ENCODE data around the gene RPL35A. TPM values are rescaled to one million over a fixed set of nuclear protein-coding genes. Genes with fewer than 3 reads are reported as not detected.

RPL35A gene
- total and polyA plus RNA-seq, 2 of the 8 experiments (the other 6 are each of a cell fraction or from before 2014, with no cell fraction given): 695 to 1,393 TPM

GRCh38 chr3:197913641-197914380 lies 36.2 kb upstream of the RPL35A start:
- H3K23ac ChIP-seq (ENCODE audit: insufficient read length): no peak overlapping the region
- ChIA-PET CTCF (ENCODE audit: partially characterized antibody) (interaction anchor here (1.4 to 7.0 kb wide), 5 partner anchors 10 to 29 kb away, joined by 4 to 22 read pairs (median 7); no protein-coding TSS in a partner anchor), POLR2A (ENCODE audit: partially characterized antibody) (interaction anchor here (0.9 to 2.3 kb wide), 6 partner anchors 21 to 59 kb away, joined by 3 to 11 read pairs (median 5); partner anchors contain the start of gene RPL35A)
- peaks cover 0 to 9% (median 2%) of the 10 kb centered on the region in 4 experiments; a peak in 2 of 7 replicates for H3K4me1 ChIP-seq (replicated peaks in 1 of 4; ENCODE audit: control insufficient read depth in 3 of 4, insufficient read depth in 4 of 4, low read length in 3 of 4)
- no peak overlapping the region for H2BK20ac ChIP-seq (ENCODE audit: low read length)
- H3K27me3 ChIP-seq (replicated peaks in 1 of 4; ENCODE audit: control insufficient read depth in 3 of 4, extremely low read depth in 1 of 4, insufficient read depth in 3 of 4, low read length in 3 of 4): no peaks in the 10 kb centered on the region
- H4K91ac ChIP-seq (replicated peaks; ENCODE audit: insufficient read length, low read length): no peak overlapping the region
- H3K79me2 ChIP-seq (ENCODE audit: control insufficient read depth in 1 of 2, insufficient read depth in 2 of 2, low read length in 2 of 2): no peaks in the 10 kb centered on the region
- H2AFZ ChIP-seq (ENCODE audit: low read length): no peak overlapping the region
- WGBS, 2 experiments (ENCODE audit: extremely low coverage in 1 of 2, insufficient coverage in 1 of 2, insufficient read length in 1 of 2, insufficient replicate concordance in 2 of 2, low coverage in 1 of 2, low lambda C conversion rate in 2 of 2, missing lambda C conversion rate in 1 of 2): 90% methylated on average over 12 of the region's 12 CpGs; no CpG with 5 or more reads in 1 of the 2 experiments
- H3K23me2 ChIP-seq (ENCODE audit: low read depth, low read length): no peaks in the 10 kb centered on the region
- H3K36me3 ChIP-seq (ENCODE audit: control insufficient read depth in 2 of 4, insufficient read depth in 4 of 4, low read length in 3 of 4): no peaks in the 10 kb centered on the region
- H4K5ac ChIP-seq (ENCODE audit: insufficient read length, low read depth, low read length): no peak overlapping the region
- H4K8ac ChIP-seq (ENCODE audit: extremely low read depth, insufficient read depth, low read length): no peak overlapping the region
- no peak overlapping the region for H3K56ac ChIP-seq (replicated peaks; ENCODE audit: insufficient read length, low read depth, low read length)
- H2BK15ac ChIP-seq (ENCODE audit: low read length): no peak overlapping the region
- no peak for DNase-seq (ENCODE audit: low read depth in 1 of 2, low spot score in 2 of 2)
- no peak overlapping the region for H3K27ac ChIP-seq (ENCODE audit: low read depth, low read length)
- H3K18ac ChIP-seq (ENCODE audit: extremely low read depth, low read length): no peak overlapping the region
- no peak for FAIRE-seq
- no peak overlapping the region for H2BK120ac ChIP-seq (replicated peaks; ENCODE audit: low read depth, low read length)
- H3K4me3 ChIP-seq (ENCODE audit: extremely low read depth in 1 of 4, insufficient read depth in 2 of 4, low read depth in 3 of 4, low read length in 4 of 4): no peak overlapping the region
- no peak overlapping the region for H2BK12ac ChIP-seq (ENCODE audit: low read depth, low read length)
- H3K4me2 ChIP-seq (ENCODE audit: insufficient read depth in 1 of 2, low read depth in 2 of 2, low read length in 2 of 2): no peak overlapping the region
- H2AK5ac ChIP-seq (ENCODE audit: low read depth, low read length): no peak overlapping the region
- no peak overlapping the region for H3K14ac ChIP-seq (ENCODE audit: insufficient read length)
- H2BK5ac ChIP-seq (ENCODE audit: low read depth, low read length): no peak overlapping the region
- no peaks in the 10 kb centered on the region for H3K79me1 ChIP-seq (ENCODE audit: low read depth, low read length)
- H4K20me1 ChIP-seq (replicated peaks in 1 of 2; ENCODE audit: control insufficient read depth in 1 of 2, insufficient read depth in 2 of 2, low read length in 2 of 2): no peaks in the 10 kb centered on the region
- no peak overlapping the region for H3K4ac ChIP-seq (replicated peaks; ENCODE audit: insufficient read length, low read depth, low read length)
- H3K9ac ChIP-seq (replicated peaks in 1 of 4; ENCODE audit: extremely low read depth in 1 of 4, low read depth in 3 of 4, low read length in 3 of 4): no peak overlapping the region
- no peaks in the 10 kb centered on the region for H3K9me3 ChIP-seq (ENCODE audit: insufficient read depth in 2 of 2, low read depth in 1 of 2, low read length in 1 of 2)
- no peak for TF ChIP-seq USF2 (IDR thresholded peaks at IDR 0.05; ENCODE audit: low read length)
- no peak for TF ChIP-seq CTBP2 (IDR thresholded peaks at IDR 0.05; ENCODE audit: borderline replicate concordance, insufficient read depth, insufficient read length, low read length)
- TF ChIP-seq JUN (IDR thresholded peaks at IDR 0.05; ENCODE audit: low read depth, low read length): no peak
- no peak for TF ChIP-seq SIRT6 (IDR thresholded peaks at IDR 0.05; ENCODE audit: low read length)
- TF ChIP-seq SUZ12 (IDR thresholded peaks at IDR 0.05; ENCODE audit: low read length): no peak
- TF ChIP-seq ASH2L (IDR thresholded peaks at IDR 0.05; ENCODE audit: low read length): no peak
- TF ChIP-seq CHD1 (IDR thresholded peaks at IDR 0.05; ENCODE audit: low read depth, low read length): no peak
- TF ChIP-seq PHF8 (conservative IDR thresholded peaks at IDR 0.05; ENCODE audit: low read depth, low read length): no peak
- TF ChIP-seq POLR2AphosphoS5 (IDR thresholded peaks at IDR 0.05; ENCODE audit: low read depth, low read length): no peak
- TF ChIP-seq TAF7 (optimal IDR thresholded peaks at IDR 0.05; ENCODE audit: borderline replicate concordance, low read depth, low read length): no peak
